ENCODE measurements around the gene ABCC3.

Gene ABCC3

DNA sequence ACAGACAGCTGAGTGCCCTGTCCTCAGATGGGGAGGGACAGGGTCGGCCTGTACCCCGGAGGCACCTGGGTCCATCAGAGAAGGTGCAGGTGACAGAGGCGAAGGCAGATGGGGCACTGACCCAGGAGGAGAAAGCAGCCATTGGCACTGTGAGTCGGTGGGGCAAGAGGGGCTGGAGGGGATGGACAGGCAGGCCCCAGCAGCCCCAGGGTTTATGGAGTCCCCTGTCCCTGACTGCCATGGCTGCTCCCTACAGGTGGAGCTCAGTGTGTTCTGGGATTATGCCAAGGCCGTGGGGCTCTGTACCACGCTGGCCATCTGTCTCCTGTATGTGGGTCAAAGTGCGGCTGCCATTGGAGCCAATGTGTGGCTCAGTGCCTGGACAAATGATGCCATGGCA is 40.9 kb downstream of the ABCC3 start:
- Histone ChIP-seq H3K27me3 (ENCODE audit: insufficient read depth, poor library complexity, severe bottlenecking) (peaks cover 7% of the 10 kb centered on the region), H3K27ac (replicated peaks) (no peak overlapping the region), H3K4me3 (replicated peaks; ENCODE audit: insufficient read depth, low read length) (no peak overlapping the region)
- DNase-seq (ENCODE audit: low read depth in 1 of 2, low spot score in 1 of 2) = no peak
- TF ChIP-seq GABPA (IDR thresholded peaks at IDR 0.05; ENCODE audit: low read depth) (no peak), POLR2AphosphoS5 (IDR thresholded peaks at IDR 0.05; ENCODE audit: low read depth) (no peak), SPI1 (IDR thresholded peaks at IDR 0.05; ENCODE audit: borderline replicate concordance, low read depth) (no peak)
- TF ChIP-seq, protein P1, sequence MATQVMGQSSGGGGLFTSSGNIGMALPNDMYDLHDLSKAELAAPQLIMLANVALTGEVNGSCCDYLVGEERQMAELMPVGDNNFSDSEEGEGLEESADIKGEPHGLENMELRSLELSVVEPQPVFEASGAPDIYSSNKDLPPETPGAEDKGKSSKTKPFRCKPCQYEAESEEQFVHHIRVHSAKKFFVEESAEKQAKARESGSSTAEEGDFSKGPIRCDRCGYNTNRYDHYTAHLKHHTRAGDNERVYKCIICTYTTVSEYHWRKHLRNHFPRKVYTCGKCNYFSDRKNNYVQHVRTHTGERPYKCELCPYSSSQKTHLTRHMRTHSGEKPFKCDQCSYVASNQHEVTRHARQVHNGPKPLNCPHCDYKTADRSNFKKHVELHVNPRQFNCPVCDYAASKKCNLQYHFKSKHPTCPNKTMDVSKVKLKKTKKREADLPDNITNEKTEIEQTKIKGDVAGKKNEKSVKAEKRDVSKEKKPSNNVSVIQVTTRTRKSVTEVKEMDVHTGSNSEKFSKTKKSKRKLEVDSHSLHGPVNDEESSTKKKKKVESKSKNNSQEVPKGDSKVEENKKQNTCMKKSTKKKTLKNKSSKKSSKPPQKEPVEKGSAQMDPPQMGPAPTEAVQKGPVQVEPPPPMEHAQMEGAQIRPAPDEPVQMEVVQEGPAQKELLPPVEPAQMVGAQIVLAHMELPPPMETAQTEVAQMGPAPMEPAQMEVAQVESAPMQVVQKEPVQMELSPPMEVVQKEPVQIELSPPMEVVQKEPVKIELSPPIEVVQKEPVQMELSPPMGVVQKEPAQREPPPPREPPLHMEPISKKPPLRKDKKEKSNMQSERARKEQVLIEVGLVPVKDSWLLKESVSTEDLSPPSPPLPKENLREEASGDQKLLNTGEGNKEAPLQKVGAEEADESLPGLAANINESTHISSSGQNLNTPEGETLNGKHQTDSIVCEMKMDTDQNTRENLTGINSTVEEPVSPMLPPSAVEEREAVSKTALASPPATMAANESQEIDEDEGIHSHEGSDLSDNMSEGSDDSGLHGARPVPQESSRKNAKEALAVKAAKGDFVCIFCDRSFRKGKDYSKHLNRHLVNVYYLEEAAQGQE (IDR thresholded peaks at IDR 0.05; ENCODE audit: insufficient replicate concordance, low read depth) = no peak

DNA sequence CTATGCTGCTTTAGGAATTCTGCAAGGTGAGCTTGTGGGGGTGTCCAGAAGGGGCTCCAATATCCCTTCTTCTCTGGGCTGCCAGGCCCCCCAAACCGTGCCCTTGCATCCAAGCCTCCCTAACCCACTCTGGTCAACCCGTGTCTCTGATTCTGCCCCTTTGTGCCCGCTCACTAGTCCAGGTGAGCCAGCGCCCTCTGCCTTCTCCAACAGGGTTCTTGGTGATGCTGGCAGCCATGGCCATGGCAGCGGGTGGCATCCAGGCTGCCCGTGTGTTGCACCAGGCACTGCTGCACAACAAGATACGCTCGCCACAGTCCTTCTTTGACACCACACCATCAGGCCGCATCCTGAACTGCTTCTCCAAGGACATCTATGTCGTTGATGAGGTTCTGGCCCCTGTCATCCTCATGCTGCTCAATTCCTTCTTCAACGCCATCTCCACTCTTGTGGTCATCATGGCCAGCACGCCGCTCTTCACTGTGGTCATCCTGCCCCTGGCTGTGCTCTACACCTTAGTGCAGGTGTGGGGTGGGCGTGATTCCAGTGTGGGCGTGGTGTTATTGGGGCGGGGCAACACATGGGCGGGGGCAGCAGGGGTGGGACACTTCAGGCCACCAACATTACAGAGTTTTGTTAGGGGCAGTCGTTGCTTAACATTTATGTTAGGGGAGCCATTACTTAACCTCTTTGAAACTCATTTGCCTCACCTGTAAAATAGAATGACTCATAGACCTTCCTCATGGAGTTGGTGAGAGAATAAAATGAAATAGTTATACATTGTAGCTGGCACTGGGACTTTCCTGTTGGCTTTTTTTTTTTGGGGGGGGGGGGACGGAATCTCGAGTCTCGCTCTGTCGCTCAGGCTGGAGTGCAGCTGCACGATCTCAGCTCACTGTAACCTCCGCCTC is 41.6 kb downstream of the ABCC3 start:
- peaks cover 8% of the 10 kb centered on the region for H3K27me3 ChIP-seq (ENCODE audit: insufficient read depth, poor library complexity, severe bottlenecking)
- DNase-seq (ENCODE audit: low read depth in 1 of 2, low spot score in 1 of 2) = no peak
- no peak for TF ChIP-seq SPI1 (IDR thresholded peaks at IDR 0.05; ENCODE audit: borderline replicate concordance, low read depth)
- no peak for TF ChIP-seq POLR2AphosphoS5 (IDR thresholded peaks at IDR 0.05; ENCODE audit: low read depth)
- TF ChIP-seq GABPA (IDR thresholded peaks at IDR 0.05; ENCODE audit: low read depth) = no peak
- TF ChIP-seq, protein P1 (IDR thresholded peaks at IDR 0.05; ENCODE audit: insufficient replicate concordance, low read depth) = no peak
- TF ChIP-seq, protein P2, sequence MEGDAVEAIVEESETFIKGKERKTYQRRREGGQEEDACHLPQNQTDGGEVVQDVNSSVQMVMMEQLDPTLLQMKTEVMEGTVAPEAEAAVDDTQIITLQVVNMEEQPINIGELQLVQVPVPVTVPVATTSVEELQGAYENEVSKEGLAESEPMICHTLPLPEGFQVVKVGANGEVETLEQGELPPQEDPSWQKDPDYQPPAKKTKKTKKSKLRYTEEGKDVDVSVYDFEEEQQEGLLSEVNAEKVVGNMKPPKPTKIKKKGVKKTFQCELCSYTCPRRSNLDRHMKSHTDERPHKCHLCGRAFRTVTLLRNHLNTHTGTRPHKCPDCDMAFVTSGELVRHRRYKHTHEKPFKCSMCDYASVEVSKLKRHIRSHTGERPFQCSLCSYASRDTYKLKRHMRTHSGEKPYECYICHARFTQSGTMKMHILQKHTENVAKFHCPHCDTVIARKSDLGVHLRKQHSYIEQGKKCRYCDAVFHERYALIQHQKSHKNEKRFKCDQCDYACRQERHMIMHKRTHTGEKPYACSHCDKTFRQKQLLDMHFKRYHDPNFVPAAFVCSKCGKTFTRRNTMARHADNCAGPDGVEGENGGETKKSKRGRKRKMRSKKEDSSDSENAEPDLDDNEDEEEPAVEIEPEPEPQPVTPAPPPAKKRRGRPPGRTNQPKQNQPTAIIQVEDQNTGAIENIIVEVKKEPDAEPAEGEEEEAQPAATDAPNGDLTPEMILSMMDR (IDR thresholded peaks at IDR 0.05; ENCODE audit: insufficient read depth, low read length) = no peak
- H3K4me3 ChIP-seq (replicated peaks; ENCODE audit: insufficient read depth, low read length) = no peak overlapping the region
- H3K27ac ChIP-seq (replicated peaks) = no peak overlapping the region

DNA sequence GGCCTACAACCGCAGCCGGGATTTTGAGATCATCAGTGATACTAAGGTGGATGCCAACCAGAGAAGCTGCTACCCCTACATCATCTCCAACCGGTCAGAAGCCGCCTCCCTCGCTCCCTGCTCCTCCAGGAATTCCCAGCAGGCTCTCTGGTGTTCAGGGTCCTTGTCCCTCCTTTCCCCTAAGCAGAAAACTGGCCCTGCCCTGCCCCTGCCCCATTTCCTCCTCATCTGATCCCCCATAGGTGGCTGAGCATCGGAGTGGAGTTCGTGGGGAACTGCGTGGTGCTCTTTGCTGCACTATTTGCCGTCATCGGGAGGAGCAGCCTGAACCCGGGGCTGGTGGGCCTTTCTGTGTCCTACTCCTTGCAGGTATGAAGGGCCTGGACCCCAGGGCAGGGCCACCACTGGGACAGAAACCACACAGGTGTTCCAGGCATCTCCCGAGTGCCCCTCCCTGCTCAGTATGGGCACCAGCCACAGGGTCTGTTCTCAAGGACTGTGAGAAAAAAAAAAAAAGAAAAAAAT is 43.2 kb downstream of the ABCC3 start:
- TF ChIP-seq, protein P2 (IDR thresholded peaks at IDR 0.05; ENCODE audit: insufficient read depth, low read length) = no peak
- TF ChIP-seq SPI1 (IDR thresholded peaks at IDR 0.05; ENCODE audit: borderline replicate concordance, low read depth) (no peak), POLR2AphosphoS5 (IDR thresholded peaks at IDR 0.05; ENCODE audit: low read depth) (no peak), GABPA (IDR thresholded peaks at IDR 0.05; ENCODE audit: low read depth) (no peak)
- Histone ChIP-seq H3K4me3 (replicated peaks; ENCODE audit: insufficient read depth, low read length) (no peak overlapping the region), H3K27ac (replicated peaks) (no peak overlapping the region), H3K27me3 (ENCODE audit: insufficient read depth, poor library complexity, severe bottlenecking) (peaks cover 8% of the 10 kb centered on the region)
- no peak for DNase-seq (ENCODE audit: low read depth in 1 of 2, low spot score in 1 of 2)

DNA sequence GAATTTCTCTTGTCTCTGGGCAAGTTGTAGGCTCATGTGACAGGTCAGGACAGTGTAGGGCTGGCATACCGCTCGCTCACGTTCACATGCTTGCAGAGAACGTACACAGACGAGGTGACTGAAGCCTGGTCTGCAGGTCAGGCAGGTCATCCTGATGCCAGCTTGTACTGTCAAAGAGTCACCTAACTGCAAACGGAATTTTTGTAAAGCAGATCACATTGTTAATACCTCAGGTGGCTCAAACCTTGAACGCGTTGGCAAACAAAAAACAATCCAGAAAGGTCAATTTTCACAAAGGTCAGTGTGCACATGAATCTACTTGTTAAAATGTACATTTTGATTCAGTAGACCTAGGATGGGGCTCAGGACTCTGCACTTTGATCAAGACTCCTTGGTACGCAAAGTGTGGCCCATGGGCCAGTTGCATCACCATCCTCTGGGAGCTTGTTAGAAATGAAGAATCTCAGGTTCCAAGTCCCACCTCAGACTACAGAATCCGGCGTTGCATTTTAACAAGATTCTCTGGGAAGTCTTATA is 44.4 kb downstream of the ABCC3 start:
- TF ChIP-seq, protein P1 (IDR thresholded peaks at IDR 0.05; ENCODE audit: insufficient replicate concordance, low read depth) = no peak
- TF ChIP-seq SPI1 (IDR thresholded peaks at IDR 0.05; ENCODE audit: borderline replicate concordance, low read depth) (no peak), GABPA (IDR thresholded peaks at IDR 0.05; ENCODE audit: low read depth) (no peak), POLR2AphosphoS5 (IDR thresholded peaks at IDR 0.05; ENCODE audit: low read depth) (no peak)
- TF ChIP-seq, protein P2 (IDR thresholded peaks at IDR 0.05; ENCODE audit: insufficient read depth, low read length) = no peak
- H3K27me3 ChIP-seq (ENCODE audit: insufficient read depth, poor library complexity, severe bottlenecking) = peaks cover 8% of the 10 kb centered on the region
- no peak overlapping the region for H3K27ac ChIP-seq (replicated peaks)
- H3K4me3 ChIP-seq (replicated peaks; ENCODE audit: insufficient read depth, low read length) = no peak overlapping the region
- no peak for DNase-seq (ENCODE audit: low read depth in 1 of 2, low spot score in 1 of 2)

All from HL-60 (cell line).